ENCODE results near the gene CFAP54.

Gene CFAP54

GRCh38 chr12:96447256-96447655, 42.1 kb upstream of the CFAP54 start:
- CTCF ChIA-PET: interaction anchor here (0.8 to 3.0 kb wide), 3 partner anchors 40 to 50 kb away, joined by 3 to 19 read pairs (median 5); partner anchors contain the start of gene CFAP54
- DNase-seq (ENCODE audit: low read depth, low spot score): no peak
- TF ChIP-seq CTCF (IDR thresholded peaks at IDR 0.05; ENCODE audit: insufficient read depth, low read length, missing control alignments): no peak
- H3K4me3 ChIP-seq (ENCODE audit: low read depth, low read length): no peak overlapping the region
- POLR2A ChIA-PET: interaction anchor here (0.6 kb wide), 1 partner anchor 24 kb away, joined by 4 read pairs; no protein-coding TSS in a partner anchor

- TF ChIP-seq CTCF (IDR thresholded peaks at IDR 0.05; ENCODE audit: insufficient read depth, low read length, missing control alignments): no peak
- POLR2A ChIA-PET: interaction anchor here (0.6 kb wide), 2 partner anchors 34 to 41 kb away, joined by 3 to 4 read pairs; partner anchors contain the start of gene CFAP54
- no peak for DNase-seq (ENCODE audit: low read depth, low spot score)
- no peak overlapping the region for H3K4me3 ChIP-seq (ENCODE audit: low read depth, low read length)
- CTCF ChIA-PET: interaction anchor here (0.8 to 3.0 kb wide), 4 partner anchors 13 to 48 kb away, joined by 3 to 19 read pairs (median 4); partner anchors contain the start of genes CDK17 and CFAP54
Observed at GRCh38 chr12:96448300-96448699, 41.1 kb upstream of the CFAP54 start.

- no peak for DNase-seq (ENCODE audit: low read depth, low spot score)
- ChIA-PET POLR2A (no interaction called here), CTCF (no interaction called here)
- H3K4me3 ChIP-seq (ENCODE audit: low read depth, low read length): no peak overlapping the region
- TF ChIP-seq CTCF (IDR thresholded peaks at IDR 0.05; ENCODE audit: insufficient read depth, low read length, missing control alignments): no peak
Observed at GRCh38 chr12:96452261-96452922, 37.0 kb upstream of the CFAP54 start.

GRCh38 chr12:96454396-96454795, 35.0 kb upstream of the CFAP54 start:
- ChIA-PET CTCF (interaction anchor here (1.4 to 1.6 kb wide), 2 partner anchors 35 to 55 kb away, joined by 4 read pairs; partner anchors contain the start of gene CFAP54), POLR2A (no interaction called here)
- no peak for TF ChIP-seq CTCF (IDR thresholded peaks at IDR 0.05; ENCODE audit: insufficient read depth, low read length, missing control alignments)
- DNase-seq (ENCODE audit: low read depth, low spot score): no peak
- H3K4me3 ChIP-seq (ENCODE audit: low read depth, low read length): no peak overlapping the region

- no peak for DNase-seq (ENCODE audit: low read depth, low spot score)
- ChIA-PET CTCF (interaction anchor here (2.1 kb wide), 1 partner anchor 33 kb away, joined by 5 read pairs; the partner anchor contains the start of gene CFAP54), POLR2A (no interaction called here)
- no peak overlapping the region for H3K4me3 ChIP-seq (ENCODE audit: low read depth, low read length)
- TF ChIP-seq CTCF (IDR thresholded peaks at IDR 0.05; ENCODE audit: insufficient read depth, low read length, missing control alignments): no peak
Observed at GRCh38 chr12:96456265-96456974, 33.0 kb upstream of the CFAP54 start.
